Body of pancreas (tissue), 4 donors: ENCODE measurements around the gene SHISAL1.

Experiments
- POLR2A ChIP-seq, 3 donors: fragments of 450-650 bp; IDR thresholded peaks; one replicate each; pipeline ENCODE4 v1.6.1; 2016; ENCODE audit warnings: antibody characterized with exemption in 3 of 3, mild to moderate bottlenecking in 2 of 3
- TF ChIP-seq, protein P1 (sequence below), 7 experiments: fragments of 450-650 bp in 4 of 7; fragments of 200-600 bp in 3 of 7; sonication (generic) in 3 of 7; IDR thresholded peaks; one replicate each; pipeline ENCODE4 v1.5.1; 2016 to 2019; ENCODE audit warnings: antibody characterized with exemption in 7 of 7

DNA sequence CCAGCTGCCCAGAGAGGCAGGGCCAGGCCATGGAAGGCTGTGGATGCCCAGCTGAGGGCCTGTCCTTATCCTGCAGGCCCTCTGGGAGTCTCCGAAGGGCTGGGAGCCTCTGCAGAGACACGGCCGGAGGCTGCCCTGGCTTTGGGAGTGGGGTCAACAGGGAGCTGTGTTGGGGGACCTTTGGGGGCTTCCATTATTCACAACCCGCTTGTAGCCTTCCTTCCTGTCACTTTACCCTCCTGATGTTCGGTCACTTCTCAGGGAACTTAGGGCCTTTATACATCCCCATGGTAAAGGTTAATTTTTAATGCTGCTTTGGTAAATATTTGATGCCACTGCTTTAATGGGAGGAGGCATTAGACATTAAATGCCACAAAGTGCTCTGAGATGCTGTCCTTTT is 44.9 kb downstream of the SHISAL1 start:
- no peak for TF ChIP-seq POLR2A (IDR thresholded peaks at IDR 0.05)
- TF ChIP-seq, protein P1, sequence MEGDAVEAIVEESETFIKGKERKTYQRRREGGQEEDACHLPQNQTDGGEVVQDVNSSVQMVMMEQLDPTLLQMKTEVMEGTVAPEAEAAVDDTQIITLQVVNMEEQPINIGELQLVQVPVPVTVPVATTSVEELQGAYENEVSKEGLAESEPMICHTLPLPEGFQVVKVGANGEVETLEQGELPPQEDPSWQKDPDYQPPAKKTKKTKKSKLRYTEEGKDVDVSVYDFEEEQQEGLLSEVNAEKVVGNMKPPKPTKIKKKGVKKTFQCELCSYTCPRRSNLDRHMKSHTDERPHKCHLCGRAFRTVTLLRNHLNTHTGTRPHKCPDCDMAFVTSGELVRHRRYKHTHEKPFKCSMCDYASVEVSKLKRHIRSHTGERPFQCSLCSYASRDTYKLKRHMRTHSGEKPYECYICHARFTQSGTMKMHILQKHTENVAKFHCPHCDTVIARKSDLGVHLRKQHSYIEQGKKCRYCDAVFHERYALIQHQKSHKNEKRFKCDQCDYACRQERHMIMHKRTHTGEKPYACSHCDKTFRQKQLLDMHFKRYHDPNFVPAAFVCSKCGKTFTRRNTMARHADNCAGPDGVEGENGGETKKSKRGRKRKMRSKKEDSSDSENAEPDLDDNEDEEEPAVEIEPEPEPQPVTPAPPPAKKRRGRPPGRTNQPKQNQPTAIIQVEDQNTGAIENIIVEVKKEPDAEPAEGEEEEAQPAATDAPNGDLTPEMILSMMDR (IDR thresholded peaks at IDR 0.05): no peak
